RWPE1 (cell line): ENCODE data around the gene BTBD9.
A peak's percentile ranks its signal among the peaks of the same experiment; 100 is the strongest.

Experiments used
- CTCF ChIA-PET: fragments of 350-600 bp; sonication (Branson Sonifier 250); formaldehyde crosslinking; extraction: SDS; loops from one replicate; lab custom pipeline; 2021; lab: Yijun Ruan, JAX
- POLR2A ChIA-PET: fragments of 400-600 bp; formaldehyde crosslinking; extraction: SDS; loops from one replicate; lab custom pipeline; 2020; ENCODE audit warnings: antibody characterized with exemption; ENCODE audit not compliant: low non-redundant PET; lab: Yijun Ruan, JAX
- DNase-seq: peaks from one replicate; pipeline ENCODE4 v3.0.0; 2012; ENCODE audit warnings: low spot score
- H3K27ac ChIP-seq: fragments of 450-650 bp; 2 replicates; pipeline ENCODE4 v1.5.1; 2017
- TF ChIP-seq, protein P1 (sequence below): fragments of 450-650 bp; conservative IDR thresholded peaks from 2 replicates; pipeline ENCODE4 v1.5.1; 2017; ENCODE audit warnings: low read depth, mild to moderate bottlenecking

Gene BTBD9

DNA sequence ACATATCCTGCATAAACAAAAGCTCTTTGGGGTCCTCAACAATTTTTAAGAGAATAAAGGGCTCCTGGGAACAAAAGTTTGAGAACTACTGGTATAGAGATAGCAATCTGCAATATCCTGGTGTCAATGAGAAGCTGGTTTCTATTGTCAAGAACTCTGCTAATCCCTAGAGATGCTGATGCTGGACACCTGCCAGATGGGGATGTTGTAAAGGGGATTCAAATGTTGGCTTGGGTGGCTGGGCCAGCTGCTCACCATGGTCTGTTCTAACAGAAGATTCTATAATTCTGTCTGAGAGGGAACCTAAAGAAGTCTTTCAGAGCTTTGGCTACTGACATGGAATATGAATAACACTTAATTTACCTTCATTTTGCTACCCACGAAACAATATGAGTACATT is 137.8 kb downstream of the BTBD9 start:
- no peak for DNase-seq

DNA sequence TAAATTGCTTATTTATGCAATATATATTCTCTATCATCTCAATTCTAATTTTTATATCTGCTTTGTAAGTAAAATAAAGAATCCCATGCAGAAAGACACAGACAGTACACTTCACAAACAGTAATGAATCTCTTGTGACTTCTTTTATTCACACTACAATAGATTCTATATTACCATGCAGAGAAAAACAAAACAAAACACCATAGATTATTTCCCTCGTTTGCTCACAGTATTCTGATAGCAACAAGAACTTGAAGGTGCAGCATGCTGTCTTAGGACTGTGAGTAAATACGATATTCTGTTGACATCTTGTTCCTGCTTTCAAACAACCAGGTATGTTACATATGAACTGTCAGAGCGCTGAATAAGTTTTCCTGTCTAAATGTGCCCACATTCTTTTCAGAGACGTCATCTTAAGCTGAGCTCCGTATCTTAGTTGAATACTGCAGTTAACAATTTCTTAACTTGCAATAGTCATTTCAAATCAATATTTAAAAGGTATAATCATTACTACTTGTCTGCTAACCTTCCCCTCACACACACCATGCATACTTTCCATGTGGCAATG is 140.1 kb downstream of the BTBD9 start:
- TF ChIP-seq, protein P1, sequence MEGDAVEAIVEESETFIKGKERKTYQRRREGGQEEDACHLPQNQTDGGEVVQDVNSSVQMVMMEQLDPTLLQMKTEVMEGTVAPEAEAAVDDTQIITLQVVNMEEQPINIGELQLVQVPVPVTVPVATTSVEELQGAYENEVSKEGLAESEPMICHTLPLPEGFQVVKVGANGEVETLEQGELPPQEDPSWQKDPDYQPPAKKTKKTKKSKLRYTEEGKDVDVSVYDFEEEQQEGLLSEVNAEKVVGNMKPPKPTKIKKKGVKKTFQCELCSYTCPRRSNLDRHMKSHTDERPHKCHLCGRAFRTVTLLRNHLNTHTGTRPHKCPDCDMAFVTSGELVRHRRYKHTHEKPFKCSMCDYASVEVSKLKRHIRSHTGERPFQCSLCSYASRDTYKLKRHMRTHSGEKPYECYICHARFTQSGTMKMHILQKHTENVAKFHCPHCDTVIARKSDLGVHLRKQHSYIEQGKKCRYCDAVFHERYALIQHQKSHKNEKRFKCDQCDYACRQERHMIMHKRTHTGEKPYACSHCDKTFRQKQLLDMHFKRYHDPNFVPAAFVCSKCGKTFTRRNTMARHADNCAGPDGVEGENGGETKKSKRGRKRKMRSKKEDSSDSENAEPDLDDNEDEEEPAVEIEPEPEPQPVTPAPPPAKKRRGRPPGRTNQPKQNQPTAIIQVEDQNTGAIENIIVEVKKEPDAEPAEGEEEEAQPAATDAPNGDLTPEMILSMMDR: no peak
- CTCF ChIA-PET: no interaction called here

More for the DNA sequence above, 137.8 kb downstream of the BTBD9 start:
- POLR2A ChIA-PET: no interaction called here
- CTCF ChIA-PET: interaction anchor here (2.3 kb wide), 1 partner anchor 8 kb away, joined by 7 read pairs; no protein-coding TSS in a partner anchor
- TF ChIP-seq, protein P1: no peak
- no peak overlapping the region for H3K27ac ChIP-seq

DNA sequence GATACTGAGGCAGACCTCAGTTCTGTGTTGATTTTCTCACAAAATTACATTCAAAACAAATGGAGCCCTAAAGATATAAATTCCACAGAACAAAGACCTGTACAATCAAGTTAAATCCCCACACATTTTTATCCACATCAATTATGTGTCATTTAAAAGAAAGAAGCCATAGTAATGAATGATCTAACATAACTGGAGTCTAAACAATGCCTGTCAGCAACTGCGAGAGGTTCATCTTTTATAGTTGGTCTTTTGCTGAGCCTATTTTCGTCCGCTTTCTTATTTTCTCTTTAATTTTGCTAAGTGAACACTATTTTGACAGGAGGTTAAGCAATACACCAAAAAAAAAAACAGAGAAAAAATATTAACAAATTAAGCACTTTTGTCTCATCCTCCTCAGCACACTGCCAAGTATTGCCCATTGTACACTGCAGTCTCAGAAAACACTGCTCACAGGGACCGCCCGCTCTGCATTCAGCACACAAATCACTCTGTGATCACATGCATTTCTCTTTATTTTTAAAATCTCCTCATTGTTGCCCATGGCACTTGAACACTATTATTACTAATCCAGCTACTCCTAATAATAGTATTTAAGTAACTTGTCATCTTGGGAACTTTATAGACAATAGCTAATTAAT is 140.8 kb downstream of the BTBD9 start:
- ChIA-PET POLR2A (no interaction called here), CTCF (no interaction called here)
- DNase-seq: no peak
- no peak overlapping the region for H3K27ac ChIP-seq
- TF ChIP-seq, protein P1: no peak

More for the DNA sequence above, 140.1 kb downstream of the BTBD9 start:
- DNase-seq: peak; percentile 30
- POLR2A ChIA-PET: no interaction called here
- H3K27ac ChIP-seq: no peak overlapping the region

DNA sequence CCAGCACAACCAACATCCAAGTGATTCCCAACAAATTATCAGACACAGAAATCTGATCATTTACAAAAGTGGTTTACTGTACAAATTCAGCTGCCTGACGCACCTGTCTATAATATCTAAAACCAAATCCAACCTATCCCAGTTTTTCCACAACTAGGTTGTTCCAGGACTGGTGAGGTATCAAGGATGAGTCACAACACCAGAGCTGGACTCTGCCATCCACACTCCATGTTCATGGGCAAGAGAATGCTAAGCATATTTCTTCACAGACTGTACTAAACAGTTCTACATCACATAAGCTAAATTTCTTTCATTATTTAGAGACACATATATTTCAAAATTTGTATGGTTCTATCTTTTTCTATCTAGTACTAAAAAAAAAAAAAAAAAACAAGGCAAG is 141.6 kb downstream of the BTBD9 start:
- peak; percentile 15 for DNase-seq
- TF ChIP-seq, protein P1: no peak
- ChIA-PET POLR2A (interaction anchor here (0.5 kb wide), 1 partner anchor 224 kb away, joined by 3 read pairs; no protein-coding TSS in a partner anchor), CTCF (interaction anchor here (0.7 to 0.8 kb wide), 2 partner anchors 11 to 172 kb away, joined by 3 to 6 read pairs; no protein-coding TSS in a partner anchor)
- H3K27ac ChIP-seq: no peak overlapping the region

DNA sequence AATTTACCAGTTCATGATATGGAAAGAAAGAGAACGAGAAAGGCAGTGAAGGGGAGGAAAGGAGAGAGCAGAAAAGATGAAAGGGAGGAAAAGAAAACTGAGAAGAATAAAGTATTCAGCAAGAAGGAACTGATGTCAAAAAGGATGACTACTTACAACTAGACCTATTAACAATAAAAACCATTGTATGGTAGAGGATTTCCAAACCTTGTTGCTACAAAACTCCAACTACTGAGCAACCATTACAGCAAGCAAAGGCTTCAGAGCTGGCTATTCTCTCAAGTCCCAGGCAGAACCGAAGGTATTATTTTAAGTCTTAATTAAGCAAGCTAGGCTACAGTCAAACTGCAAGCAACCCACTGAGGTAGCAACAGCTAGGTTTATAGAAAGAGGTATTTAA is 142.2 kb downstream of the BTBD9 start:
- ChIA-PET POLR2A (no interaction called here), CTCF (interaction anchor here (0.6 to 0.8 kb wide), 3 partner anchors 11 to 757 kb away, joined by 3 to 6 read pairs (median 4); no protein-coding TSS in a partner anchor)
- no peak overlapping the region for H3K27ac ChIP-seq
- no peak for DNase-seq
- TF ChIP-seq, protein P1: no peak

DNA sequence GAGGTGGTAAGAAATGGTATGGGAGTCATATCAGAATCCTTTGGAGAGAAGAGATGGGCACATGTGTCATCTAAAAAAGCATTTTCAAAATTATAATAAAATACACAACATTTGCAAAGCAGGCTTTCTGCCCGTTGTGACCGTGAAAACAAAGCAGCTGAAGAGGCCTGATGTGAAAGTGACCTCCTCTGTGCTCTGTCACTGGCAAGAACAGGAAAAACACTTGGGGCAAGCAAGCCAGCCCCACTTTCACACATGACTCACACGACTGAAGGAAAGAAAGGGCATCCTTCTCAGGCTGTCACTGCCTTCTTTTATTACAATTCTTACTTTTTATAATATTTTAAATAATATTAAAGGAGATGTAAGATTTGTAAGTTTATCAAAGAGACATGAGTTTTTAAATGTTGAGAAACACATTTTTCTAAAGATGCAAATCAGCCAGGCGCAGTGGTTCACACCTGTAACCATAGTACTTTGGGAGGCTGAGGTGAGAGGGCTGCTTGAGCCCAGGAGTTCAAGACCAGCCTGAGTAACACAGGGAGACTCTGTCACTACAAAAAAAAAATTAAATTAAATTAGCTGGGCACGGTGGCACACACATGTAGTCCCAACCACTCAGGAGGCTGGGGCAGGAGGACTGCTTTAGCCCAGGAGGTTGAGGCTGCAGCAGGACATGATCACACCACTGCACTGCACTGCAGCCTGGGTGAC is 143.7 kb downstream of the BTBD9 start:
- ChIA-PET POLR2A (no interaction called here), CTCF (interaction anchor here (0.6 kb wide), 2 partner anchors 639 to 902 kb away, joined by 3 to 5 read pairs; no protein-coding TSS in a partner anchor)
- no peak for DNase-seq
- TF ChIP-seq, protein P1: no peak
- H3K27ac ChIP-seq: no peak overlapping the region
